Activated CD4-positive, alpha-beta T cell treated with anti-CD3 and anti-CD28 coated beads for 24 hours (primary cell): ENCODE measurements around the gene PTP4A1.
"Not testable (repeated sequence)": the region's sequence is repeated elsewhere in the genome, so short reads cannot be mapped to it uniquely, and the experiment has no call there.

Experiments
- DNase-seq, 2 donors: peaks; one replicate each; pipeline ENCODE4 v3.0.0-alpha.2; 2020; ENCODE audit warnings: low read depth in 2 of 2

PTP4A1 gene

DNA sequence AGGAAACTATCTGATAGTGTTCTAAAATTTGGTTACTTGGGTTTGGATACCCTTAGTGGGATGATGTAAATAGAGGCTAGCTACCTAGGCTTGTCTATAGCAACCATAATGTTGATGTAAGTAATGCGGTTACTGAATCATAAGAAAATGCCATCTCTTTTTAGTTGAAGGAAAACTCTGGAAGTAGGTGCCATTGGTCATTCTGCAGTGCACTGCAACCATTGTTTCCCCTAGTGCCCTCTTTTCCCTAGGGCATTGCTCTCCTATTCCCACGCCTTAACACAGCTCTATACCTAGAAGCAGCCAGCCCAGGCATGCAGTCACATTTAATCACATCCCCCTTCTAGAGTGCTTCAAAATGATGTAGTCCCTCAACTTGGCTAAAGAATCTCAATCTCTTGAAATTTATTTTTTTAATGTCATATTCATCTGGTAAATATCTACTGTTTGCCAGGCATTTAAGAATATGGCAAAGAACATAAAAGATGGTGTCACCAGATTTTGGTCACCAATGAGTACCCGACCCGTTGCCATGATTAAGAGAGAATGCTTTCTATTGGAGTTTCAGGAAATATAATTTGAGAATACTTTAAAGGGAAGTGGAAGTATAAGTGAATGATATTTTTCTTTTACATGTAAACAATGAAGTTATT is 10.4 kb downstream of the PTP4A1 start:
- DNase-seq = no peak

DNA sequence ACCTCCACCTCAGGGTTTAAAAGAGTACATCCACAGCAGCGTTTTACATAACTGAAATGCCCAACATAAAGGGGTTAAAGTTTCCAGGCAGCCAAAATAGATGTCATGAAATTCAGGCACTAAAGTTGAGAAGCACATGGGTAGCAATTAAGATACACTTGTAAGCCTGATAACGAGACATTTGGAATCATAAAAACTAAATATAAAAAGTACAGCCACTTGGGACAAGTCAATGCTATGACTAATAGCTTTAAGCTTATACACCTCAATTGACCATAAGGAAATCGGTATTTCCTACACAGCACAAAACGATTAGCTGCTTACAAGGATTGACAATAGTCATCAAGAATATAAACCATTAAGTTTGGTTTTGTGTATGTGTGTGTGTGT is 11.8 kb downstream of the PTP4A1 start:
- no peak for DNase-seq

DNA sequence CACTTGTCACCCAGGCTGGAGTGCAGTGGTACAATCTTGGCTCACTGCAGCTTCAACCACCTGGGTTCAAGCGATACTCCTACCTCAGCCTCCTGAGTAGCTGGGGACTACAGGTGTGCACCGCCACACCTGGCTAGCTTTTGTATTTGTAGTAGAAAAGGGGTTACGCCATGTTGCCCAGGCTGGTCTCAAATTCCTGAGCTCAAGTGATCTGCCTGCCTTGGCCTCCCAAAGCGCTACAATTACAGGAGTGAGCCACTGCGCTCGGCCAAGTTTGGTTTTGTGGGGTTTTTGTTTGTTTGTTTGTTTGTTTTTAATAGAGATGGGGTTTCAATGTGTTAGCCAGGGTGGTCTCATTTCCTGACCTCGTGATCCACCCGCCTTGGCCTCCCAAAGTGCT is 12.3 kb downstream of the PTP4A1 start:
- no peak for DNase-seq

DNA sequence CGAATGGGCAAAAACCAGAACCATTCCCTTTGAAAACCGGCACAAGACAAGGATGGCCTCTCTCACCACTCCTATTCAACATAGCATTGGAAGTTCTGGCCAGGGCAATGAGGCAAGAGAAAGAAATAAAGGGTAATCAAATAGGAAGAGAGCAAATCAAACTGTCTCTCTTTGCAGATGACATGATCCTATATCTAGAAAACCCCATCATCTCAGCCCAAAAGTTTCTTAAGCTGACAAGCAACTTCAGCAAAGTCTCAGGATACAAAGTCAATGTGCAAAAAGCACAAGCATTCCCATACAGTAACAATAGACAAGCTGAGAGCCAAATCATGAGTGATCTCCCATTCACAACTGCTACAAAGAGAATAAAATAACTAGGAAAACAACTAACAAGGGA is 13.4 kb downstream of the PTP4A1 start:
- not testable (repeated sequence) for DNase-seq

DNA sequence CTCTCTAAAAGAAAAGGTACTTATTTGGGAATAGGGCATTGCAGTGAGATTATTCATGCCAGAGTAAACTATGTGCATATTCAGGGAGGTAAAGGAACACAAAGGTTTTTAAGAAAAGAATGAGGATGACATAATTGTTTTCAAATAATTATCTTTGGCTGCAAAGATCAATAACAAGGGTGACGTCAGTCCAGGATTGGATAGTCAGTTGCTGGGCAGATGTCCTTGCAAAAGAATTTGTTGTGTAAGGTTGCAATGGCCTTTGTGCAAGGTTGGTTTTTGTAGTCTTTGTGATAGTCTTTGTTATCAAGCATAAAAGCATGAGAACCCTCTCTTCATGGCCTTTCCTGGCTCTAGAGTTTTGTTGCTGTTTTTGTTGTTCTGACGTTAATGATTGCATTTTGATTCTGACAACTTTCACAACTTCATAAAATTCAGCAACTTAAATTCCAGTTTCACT is 17.7 kb downstream of the PTP4A1 start:
- no peak for DNase-seq

DNA sequence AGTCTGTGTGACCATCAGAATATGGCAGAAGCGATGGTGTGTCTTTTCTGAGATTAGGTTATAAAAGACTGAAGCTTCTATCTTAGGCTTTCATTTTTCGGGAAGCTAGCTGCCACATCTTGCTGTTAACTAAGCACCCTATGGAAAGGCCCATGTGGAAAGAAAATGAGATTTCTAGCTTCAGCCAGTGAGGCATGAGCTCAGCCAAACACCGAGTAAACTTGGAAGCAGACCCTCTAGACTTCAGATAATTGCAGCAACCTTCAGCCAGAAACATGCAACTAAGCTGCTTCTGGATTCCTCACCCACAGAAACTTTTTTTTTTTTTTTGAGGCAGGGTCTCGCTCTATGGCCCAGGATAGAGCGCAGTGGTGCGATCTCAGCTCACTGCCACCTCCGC is 20.6 kb downstream of the PTP4A1 start:
- no peak for DNase-seq

DNA sequence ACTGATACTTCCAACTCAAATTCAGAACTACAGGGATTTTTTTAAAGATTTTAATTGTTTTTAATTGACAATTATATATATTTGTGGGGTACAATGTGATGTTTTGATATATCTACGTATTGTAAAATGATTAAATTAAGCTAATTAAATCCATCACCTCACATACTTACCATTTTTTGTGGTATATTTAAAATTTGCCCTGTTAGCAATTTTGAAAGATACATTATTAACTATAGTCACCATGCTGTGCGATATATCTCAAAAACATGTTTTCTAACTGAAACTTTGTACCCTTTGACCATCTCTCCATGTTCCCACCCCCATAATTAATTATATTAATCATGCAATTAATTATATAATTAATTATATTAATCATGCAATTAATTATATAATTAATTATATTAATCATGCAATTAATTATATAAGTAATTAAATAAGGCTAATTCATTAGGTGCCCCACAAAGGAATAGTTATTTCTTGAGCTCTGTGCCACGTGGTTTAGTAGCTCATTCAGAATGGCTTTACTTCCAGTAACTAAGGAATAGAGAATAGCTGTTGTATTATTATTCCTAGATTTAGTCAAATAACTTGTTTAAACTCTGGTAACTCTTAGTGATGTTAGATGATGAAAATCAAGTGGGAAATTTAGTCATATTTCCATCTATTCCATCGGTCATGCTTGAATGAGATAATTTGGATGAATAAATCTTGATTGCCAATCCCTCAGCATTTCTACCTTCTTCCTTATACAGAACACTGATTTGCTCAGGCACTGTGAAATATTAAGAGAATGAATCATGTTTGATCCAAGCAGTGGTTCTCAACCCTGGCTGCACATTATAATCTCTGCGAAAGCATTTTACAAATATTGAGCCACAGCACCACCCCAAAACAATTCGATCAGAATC is 25.1 kb downstream of the PTP4A1 start:
- DNase-seq = no peak

DNA sequence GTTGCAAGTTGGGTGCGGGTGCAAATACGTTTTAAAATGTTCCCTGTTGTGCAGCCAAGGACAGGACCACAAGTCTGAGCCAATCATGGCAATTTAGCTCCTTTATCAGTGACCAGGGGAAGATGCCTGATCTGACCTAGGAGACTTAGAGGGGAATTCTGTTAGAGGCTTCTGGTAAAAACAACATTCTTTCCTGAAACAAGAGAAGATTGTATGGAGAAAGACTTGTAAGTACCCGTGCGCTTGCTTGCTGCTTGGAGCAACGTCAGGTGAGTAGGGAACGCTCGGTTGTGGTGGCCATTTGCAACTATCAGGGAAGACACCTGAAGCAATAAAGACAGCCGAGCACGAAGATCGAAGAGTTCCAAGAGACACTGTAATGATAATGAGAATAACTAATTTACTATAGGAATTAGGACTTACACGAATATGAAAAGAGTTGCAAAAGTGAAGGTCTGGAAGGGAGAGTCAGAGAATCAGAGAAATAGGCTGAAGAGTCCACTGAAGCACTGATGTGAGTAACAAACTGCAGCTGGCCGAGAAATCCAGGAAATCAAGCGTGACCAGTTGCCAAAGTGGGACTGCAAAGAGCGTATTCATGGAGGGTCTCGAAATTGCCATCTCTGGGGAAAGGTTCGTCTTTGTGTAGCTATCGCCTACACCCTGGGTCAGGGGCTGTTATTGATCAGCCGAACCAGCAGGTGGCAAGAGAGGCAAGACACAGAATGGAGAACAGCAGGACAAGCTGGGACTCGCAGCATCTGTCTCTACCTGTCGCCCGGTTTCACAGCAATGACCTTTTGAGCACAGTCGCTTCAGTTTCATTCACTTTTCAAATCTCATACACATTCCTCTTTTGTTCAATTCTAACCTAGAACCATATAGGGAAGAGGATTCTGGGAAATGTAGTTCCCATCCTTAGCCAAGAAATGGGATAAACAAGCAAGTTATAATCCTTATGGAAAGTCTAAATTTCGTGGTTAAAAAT is 26.1 kb downstream of the PTP4A1 start:
- DNase-seq = peak; percentile 43 to 47

DNA sequence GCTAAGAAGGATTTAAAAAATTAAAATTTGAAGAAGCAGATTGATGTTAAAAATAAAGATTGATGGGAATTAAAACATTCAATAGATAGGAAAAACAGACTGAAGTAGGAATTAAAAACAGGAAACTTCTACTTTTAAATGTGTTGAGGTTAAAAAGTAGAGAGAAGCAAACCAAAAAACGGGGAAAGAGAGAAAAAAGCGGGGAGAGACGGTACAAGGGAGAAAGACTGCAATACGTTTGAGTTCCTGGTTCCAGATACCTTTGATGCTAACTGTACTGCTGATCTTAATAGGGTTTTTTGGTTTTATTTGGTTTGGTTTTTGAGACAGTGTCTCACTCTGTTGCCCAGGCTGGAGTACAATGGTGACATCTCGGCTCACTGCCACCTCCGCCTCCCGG is 27.0 kb downstream of the PTP4A1 start:
- DNase-seq = no peak

DNA sequence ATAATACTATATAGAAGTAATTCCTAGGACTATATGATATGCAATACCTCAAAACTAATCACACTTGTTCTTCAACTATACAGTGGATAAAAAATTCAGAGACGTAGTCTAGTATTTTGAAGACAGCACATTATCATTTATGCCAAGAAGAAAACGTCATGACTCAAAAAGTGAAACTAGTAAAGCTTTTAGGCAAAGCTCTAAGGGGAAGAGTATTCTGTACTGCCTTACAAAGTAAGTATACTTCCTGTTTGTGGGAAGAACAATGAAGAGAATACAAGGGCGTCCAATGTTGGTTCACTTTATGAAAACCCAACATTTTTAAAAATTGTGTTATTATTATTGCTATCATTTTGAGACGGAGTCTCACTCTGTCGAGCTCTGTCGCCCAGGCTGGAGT is 27.9 kb downstream of the PTP4A1 start:
- DNase-seq = no peak

DNA sequence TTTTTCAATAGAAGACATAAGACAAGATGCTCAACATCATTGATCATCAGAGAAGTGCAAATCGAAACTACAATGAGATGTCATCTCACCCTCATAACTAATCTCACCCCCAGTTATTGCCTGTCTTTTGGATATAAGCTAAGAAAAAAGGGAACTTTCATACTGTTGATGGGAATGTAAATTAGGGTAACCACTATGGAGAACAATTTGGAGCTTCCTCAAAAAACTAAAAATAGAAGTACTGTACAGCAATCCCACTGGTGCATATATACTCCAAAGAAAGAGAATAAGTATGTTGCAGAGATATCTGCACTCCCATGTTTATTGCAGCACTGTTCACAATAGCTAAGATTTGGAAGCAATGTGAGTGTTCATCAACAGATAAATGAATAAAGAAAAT is 37.0 kb downstream of the PTP4A1 start:
- no peak for DNase-seq

DNA sequence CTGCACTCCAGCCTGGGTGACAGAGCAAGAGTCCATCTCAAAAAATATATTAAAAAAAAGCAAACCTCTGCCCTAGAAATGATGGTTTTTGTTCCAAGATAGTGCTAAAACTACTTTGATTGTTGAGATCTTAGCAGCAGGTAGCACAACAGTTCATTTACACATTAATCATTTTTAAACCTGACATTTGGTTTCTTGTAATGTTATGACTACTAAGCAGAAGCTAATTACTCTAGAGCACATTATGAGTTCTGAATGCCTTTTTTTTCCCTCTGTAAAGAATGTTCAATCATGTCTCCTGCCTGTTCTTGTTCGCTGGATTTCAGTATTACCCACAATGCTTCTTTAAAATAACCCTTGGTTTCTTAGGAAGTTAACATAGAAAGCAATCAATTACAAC is 38.7 kb downstream of the PTP4A1 start:
- no peak for DNase-seq

DNA sequence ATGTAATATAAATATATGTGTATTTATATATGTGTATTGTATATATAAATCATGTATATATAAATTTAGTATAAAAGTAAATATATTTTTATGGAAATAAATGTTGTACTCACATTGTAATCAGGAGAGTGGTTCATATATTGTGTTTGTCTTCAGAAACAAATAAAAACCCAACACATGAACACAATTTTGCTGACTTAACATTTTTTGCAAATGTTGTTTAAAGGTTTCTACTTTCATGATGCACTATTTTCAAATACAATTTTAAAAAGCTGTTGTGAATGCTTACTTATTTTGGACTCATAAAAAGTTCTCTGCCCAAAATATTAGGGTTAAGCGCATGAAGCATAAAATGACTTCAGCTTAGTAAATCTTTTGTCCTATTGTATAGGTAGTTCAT is 39.3 kb downstream of the PTP4A1 start:
- DNase-seq = no peak

DNA sequence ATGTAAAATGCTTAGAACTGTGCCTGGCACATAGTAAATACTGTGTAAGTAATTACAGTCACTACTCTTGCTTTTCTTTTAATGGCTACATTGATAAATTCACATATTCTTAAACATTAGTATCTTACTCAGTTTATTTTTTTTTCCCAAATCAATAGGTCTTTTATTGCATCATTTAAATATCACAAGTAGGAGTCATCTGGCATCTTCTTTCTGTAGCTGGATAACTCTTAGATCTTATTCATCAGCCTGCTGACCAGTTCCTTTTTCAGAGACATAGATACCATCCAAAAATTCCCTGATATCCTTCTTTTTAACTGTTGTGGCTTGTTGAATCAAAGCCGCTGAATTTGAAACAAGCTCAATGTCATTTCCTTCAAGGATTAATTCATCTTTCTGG is 43.3 kb downstream of the PTP4A1 start:
- no peak for DNase-seq
